GM20000 (cell line): ENCODE results near the gene LRRC4C.

Experiments
- DNase-seq: peaks from one replicate; pipeline ENCODE4 v3.0.0; 2012; ENCODE audit warnings: low spot score
- CTCF ChIP-seq: IDR thresholded peaks from 2 replicates; pipeline ENCODE4 v1.5.1; 2012; ENCODE audit warnings: mild to moderate bottlenecking, control low read depth; ENCODE audit errors: extremely low read depth, missing control alignments

Gene LRRC4C

GRCh38 chr11:41058138-41058537 is 401.3 kb downstream of the LRRC4C start:
- no peak for DNase-seq
- no peak for TF ChIP-seq CTCF

- no peak for TF ChIP-seq CTCF
- DNase-seq = no peak
Measured at GRCh38 chr11:41056892-41057569, 402.4 kb downstream of the LRRC4C start.

- no peak for TF ChIP-seq CTCF
- no peak for DNase-seq
Measured at GRCh38 chr11:41053894-41054293, 405.6 kb downstream of the LRRC4C start.

- no peak for DNase-seq
Measured at GRCh38 chr11:41051919-41052635, 407.4 kb downstream of the LRRC4C start.

GRCh38 chr11:41050791-41051190 is 408.7 kb downstream of the LRRC4C start:
- TF ChIP-seq CTCF = no peak
- no peak for DNase-seq

More at GRCh38 chr11:41051919-41052635, 407.4 kb downstream of the LRRC4C start:
- no peak for TF ChIP-seq CTCF

GRCh38 chr11:41047229-41047628 is 412.2 kb downstream of the LRRC4C start:
- TF ChIP-seq CTCF = no peak
- no peak for DNase-seq

GRCh38 chr11:41045266-41045665 is 414.2 kb downstream of the LRRC4C start:
- no peak for TF ChIP-seq CTCF
- no peak for DNase-seq
